Testis (tissue), 3 donors: ENCODE measurements around the gene RALGPS1. TPM values are rescaled to one million over a fixed set of nuclear protein-coding genes. Genes with fewer than 3 reads are reported as not detected.

Source experiments
- DNase-seq: peaks from one replicate; pipeline ENCODE4 v3.0.0-alpha.2; 2019
- H3K27ac ChIP-seq, 2 donors: fragments of 200-600 bp; sonication (generic); one replicate each; pipeline ENCODE4 v1.5.1; 2019
- H3K27me3 ChIP-seq: fragments of 200-600 bp; sonication (generic); one replicate; pipeline ENCODE4 v1.5.1; 2019
- H3K36me3 ChIP-seq: fragments of 200-600 bp; sonication (generic); one replicate; pipeline ENCODE4 v1.5.1; 2017; ENCODE audit warnings: low read depth; ENCODE audit errors: missing control alignments
- H3K4me1 ChIP-seq: fragments of 200-600 bp; sonication (generic); one replicate; pipeline ENCODE4 v1.5.1; 2019
- H3K4me3 ChIP-seq, 2 donors: fragments of 200-600 bp; sonication (generic); one replicate each; pipeline ENCODE4 v1.5.1; 2017 to 2019
- H3K9me3 ChIP-seq: fragments of 200-600 bp; sonication (generic); one replicate; pipeline ENCODE4 v1.5.1; 2017
- POLR2A ChIP-seq: fragments of 450-650 bp; IDR thresholded peaks from one replicate; pipeline ENCODE4 v1.6.1; 2017; ENCODE audit warnings: antibody characterized with exemption, mild to moderate bottlenecking, moderate library complexity
- WGBS, 2 donors: methylation state at CpG; one replicate each; pipeline ENCODE4 v1.1.5; 2018; 5-methylcytosine and 5-hydroxymethylcytosine counted together
- intact Hi-C: fragments of 100-400 bp; cut with DNase I; formaldehyde crosslinking; loops from one replicate; pipeline ENCODE4 v1.15.1; 2023; ENCODE audit warnings: low total_unique reads
- polyA plus RNA-seq: library from polyadenylated mRNA; stranded (reverse); fragments of 350-450 nt; fragmentation: Illumina TruSeq; extraction: RNeasy Lipid Tissue Mini Kit (QIAGEN cat#74804); gene quantifications from one replicate; pipeline ENCODE4 v1.2.3, GENCODE V29; 2014; ENCODE audit warnings: low read depth, low replicate concordance; ENCODE audit not compliant: insufficient read depth
- total RNA-seq, 2 donors: library from RNA; depleted of rRNA; stranded (reverse); fragments of >200 nt; gene quantifications; one replicate each; pipeline ENCODE4 v1.2.3, GENCODE V29; 2016
- TF ChIP-seq, protein P1 (sequence below), 3 experiments: fragments of 450-650 bp in 2 of 3; fragments of 200-600 bp in 1 of 3; sonication (generic) in 1 of 3; IDR thresholded peaks; one replicate each; pipeline ENCODE4 v1.5.1; 2016 to 2019; ENCODE audit warnings: antibody characterized with exemption in 3 of 3, mild to moderate bottlenecking in 2 of 3, moderate library complexity in 1 of 3

Gene RALGPS1
- total and polyA plus RNA-seq, 3 donors from 2014 or later, result 35.9 to 48.6 (median 36.9) TPM

DNA sequence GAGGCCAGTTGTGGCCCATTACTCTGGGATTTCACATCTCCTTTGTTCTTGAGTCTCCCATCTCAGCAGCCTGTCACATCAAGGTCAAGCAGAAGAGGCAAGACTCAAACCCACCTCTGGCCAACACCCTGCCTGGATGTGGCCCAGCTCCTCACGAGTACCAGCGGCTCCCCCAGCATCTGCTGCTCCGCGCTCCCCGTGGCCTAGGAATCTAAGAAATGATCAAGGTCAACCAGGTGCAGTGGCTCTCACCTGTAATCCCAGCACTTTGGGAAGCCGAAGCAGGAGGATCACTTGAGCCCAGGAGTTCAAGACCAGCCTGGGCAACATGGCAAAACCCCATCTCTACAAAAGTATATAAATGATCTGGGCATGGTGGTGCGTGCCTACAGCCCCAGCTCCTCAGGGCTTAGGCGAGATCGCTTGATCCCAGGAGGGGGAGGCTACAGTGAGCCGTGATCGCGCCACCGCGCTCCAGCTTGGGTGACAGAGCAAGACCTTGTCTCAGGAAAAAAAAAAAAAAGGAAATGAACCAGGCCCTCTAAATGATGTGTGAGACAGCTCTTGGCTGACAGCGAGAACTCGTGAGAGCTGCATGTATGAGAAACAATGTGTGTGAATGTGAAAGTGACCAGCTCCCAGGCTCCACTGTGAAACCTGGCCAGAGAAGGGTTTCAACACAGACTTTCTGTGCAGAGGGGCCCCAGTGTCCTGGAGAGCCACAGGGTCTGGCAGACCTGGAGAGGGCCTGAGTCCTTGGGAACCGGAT lies 269.4 kb downstream of the RALGPS1 start:
- peak; percentile 57 for DNase-seq

DNA sequence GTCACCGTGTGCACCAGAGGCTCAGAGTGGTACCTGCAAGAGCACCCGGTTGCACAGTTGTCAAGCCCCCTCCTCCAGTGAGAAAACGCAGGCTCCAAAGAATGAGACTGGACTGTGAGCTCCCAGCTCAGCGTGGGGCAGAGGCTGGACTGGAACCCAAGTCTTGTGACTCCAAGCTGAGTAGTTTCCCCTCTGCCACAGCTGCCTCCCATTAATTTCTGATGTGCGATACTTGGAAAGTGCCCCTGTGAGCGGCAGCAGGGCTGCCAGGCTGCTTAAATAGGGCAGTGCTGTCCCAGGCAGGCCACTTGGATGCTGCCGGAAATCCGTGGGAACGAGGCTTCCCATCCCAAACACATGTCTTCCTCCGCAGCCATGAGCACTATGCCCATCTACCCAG lies 270.1 kb downstream of the RALGPS1 start:
- Histone ChIP-seq H3K36me3 (no peaks in the 10 kb centered on the region), H3K27ac (no peak overlapping the region), H3K4me3 (no peak overlapping the region), H3K9me3 (no peaks in the 10 kb centered on the region), H3K4me1 (peaks cover 21% of the 10 kb centered on the region), H3K27me3 (no peaks in the 10 kb centered on the region)
- 88 to 96% methylated on average over 10 of the region's 10 CpGs for WGBS, 2 donors
- no peak for DNase-seq
- TF ChIP-seq, protein P1, sequence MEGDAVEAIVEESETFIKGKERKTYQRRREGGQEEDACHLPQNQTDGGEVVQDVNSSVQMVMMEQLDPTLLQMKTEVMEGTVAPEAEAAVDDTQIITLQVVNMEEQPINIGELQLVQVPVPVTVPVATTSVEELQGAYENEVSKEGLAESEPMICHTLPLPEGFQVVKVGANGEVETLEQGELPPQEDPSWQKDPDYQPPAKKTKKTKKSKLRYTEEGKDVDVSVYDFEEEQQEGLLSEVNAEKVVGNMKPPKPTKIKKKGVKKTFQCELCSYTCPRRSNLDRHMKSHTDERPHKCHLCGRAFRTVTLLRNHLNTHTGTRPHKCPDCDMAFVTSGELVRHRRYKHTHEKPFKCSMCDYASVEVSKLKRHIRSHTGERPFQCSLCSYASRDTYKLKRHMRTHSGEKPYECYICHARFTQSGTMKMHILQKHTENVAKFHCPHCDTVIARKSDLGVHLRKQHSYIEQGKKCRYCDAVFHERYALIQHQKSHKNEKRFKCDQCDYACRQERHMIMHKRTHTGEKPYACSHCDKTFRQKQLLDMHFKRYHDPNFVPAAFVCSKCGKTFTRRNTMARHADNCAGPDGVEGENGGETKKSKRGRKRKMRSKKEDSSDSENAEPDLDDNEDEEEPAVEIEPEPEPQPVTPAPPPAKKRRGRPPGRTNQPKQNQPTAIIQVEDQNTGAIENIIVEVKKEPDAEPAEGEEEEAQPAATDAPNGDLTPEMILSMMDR (IDR thresholded peaks at IDR 0.05), result no peak
- no peak for TF ChIP-seq POLR2A
- intact Hi-C loops, result no loop called here

More for the DNA sequence above, 269.4 kb downstream of the RALGPS1 start:
- Histone ChIP-seq H3K4me3 (no peak overlapping the region), H3K27me3 (no peaks in the 10 kb centered on the region), H3K4me1 (peaks cover 27% of the 10 kb centered on the region), H3K27ac (no peak overlapping the region), H3K36me3 (no peaks in the 10 kb centered on the region), H3K9me3 (no peaks in the 10 kb centered on the region)
- TF ChIP-seq POLR2A, result no peak
- TF ChIP-seq, protein P1 (IDR thresholded peaks at IDR 0.05), result no peak
- WGBS, 2 donors, result 87 to 91% methylated on average over 17 of the region's 17 CpGs
- intact Hi-C loops, result no loop called here

DNA sequence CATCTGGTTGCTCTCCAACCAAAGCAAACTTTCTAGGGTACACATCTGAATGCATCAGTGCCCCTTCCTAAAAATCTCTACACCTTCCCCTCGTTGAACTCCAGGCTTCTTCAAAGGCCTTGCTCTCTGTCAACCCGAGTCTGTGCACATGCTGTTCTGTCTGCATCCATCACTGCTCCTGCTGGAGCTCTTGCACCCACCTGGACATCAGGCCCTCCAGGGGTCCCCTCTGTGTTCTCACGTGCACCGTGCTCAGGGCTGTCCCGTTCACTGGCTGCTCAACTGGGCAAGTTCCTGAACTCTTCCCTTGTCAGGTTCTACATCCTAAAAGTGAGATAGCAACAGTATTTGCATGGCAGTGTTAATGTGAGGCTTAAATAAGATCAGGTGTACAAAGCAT lies 270.6 kb downstream of the RALGPS1 start:
- Histone ChIP-seq H3K27me3 (no peaks in the 10 kb centered on the region), H3K27ac (no peak overlapping the region), H3K4me1 (peaks cover 18% of the 10 kb centered on the region), H3K36me3 (no peaks in the 10 kb centered on the region), H3K9me3 (no peaks in the 10 kb centered on the region), H3K4me3 (no peak overlapping the region)
- no peak for DNase-seq
- no peak for TF ChIP-seq POLR2A
- TF ChIP-seq, protein P1 (IDR thresholded peaks at IDR 0.05), result no peak
- intact Hi-C loops, result no loop called here
- 84 to 90% methylated on average over 5 of the region's 5 CpGs for WGBS, 2 donors

DNA sequence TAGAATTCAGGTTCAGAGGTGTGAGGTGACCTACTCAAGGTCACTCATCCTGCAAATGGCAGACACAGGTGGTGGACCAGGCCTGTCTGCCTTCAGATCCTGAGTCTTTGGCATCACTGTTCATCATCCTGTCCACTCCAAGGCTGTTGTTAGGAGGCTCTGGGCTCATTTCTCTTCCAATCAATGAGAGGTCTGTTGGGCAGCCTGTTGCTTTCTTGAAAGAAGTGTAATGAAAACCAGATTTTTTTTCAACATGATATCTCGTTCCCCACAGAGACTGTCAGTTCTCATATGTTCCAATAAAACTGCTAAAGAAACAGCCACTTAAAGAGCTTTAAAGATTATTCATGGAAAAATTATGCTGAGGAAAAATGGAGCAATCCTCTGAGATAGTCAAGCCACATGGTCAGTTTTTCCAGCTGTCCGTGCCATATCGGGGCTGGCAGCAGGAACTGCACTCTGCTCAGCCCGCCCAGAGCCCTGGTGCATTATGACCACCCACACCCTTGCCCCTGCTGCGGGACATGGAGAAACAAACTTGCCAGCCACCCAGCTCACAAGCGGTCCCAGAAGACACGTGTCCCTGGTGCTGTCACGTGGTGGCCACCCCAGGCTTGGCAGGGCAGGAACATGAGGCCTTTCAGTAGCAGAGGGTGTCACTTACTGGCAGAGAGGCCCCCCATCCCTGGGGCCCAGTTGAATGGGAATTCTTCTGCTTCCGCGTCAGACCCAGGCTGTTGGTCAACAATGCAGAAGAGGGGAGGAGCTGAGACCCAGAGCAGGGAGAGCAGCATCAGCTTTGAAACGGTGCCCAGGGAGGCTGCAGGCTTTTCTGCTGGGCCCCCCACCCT lies 271.6 kb downstream of the RALGPS1 start:
- DNase-seq, result peak; percentile 83
- intact Hi-C loops, result no loop called here
- TF ChIP-seq, protein P1 (IDR thresholded peaks at IDR 0.05), result no peak
- no peak for TF ChIP-seq POLR2A
- Histone ChIP-seq H3K4me1 (peaks cover 18% of the 10 kb centered on the region), H3K36me3 (no peaks in the 10 kb centered on the region), H3K27ac (peak overlapping the region; percentile 51 to 83), H3K9me3 (no peaks in the 10 kb centered on the region), H3K4me3 (no peak overlapping the region), H3K27me3 (no peaks in the 10 kb centered on the region)
- WGBS, 2 donors, result 36 to 51% methylated on average over 9 to 11 of the region's 11 CpGs
